M059J (cell line): ENCODE data around the gene IL4I1. TPM values are rescaled to one million over a fixed set of nuclear protein-coding genes. Genes with fewer than 3 reads are reported as not detected.
A peak's percentile ranks its signal among the peaks of the same experiment; 100 is the strongest.

Experiments
- DNase-seq: peaks from one replicate; pipeline ENCODE4 v3.0.0-alpha.2; 2012; ENCODE audit warnings: low read depth
- total RNA-seq: library from RNA; depleted of rRNA; stranded (reverse); fragments of >200 nt; shearing (Covaris generic); gene quantifications from 2 replicates; pipeline ENCODE4 v1.2.3, GENCODE V29; 2014; rRNA removed

Gene IL4I1
- total RNA-seq, 1 experiment from 2014 or later, result 12.5 TPM

- DNase-seq, result no peak
Observed at GRCh38 chr19:49851456-49852259, 45.0 kb downstream of the IL4I1 start.

- peak; percentile 87 for DNase-seq
Observed at GRCh38 chr19:49850487-49851342, 46.0 kb downstream of the IL4I1 start, which contains the start of gene PTOV1. TSS of gene PTOV1 (plus strand) at chr19:49851159.

- DNase-seq, result no peak
Observed at GRCh38 chr19:49850221-49850486, 46.5 kb downstream of the IL4I1 start.

GRCh38 chr19:49849433-49850220 is 47.1 kb downstream of the IL4I1 start:
- DNase-seq, result no peak

- DNase-seq, result peak; percentile 57
Observed at GRCh38 chr19:49848938-49849337, 47.7 kb downstream of the IL4I1 start.

- peak; percentile 97 for DNase-seq
Observed at GRCh38 chr19:49847731-49848696, 48.7 kb downstream of the IL4I1 start.

- DNase-seq, result no peak
Observed at GRCh38 chr19:49846408-49846807, 50.3 kb downstream of the IL4I1 start.

- DNase-seq, result no peak
Observed at GRCh38 chr19:49845414-49845813, 51.3 kb downstream of the IL4I1 start.

- DNase-seq, result no peak
Observed at GRCh38 chr19:49844138-49845095, 52.3 kb downstream of the IL4I1 start.

- no peak for DNase-seq
Observed at GRCh38 chr19:49843265-49843664, 53.4 kb downstream of the IL4I1 start.

- no peak for DNase-seq
Observed at GRCh38 chr19:49840736-49841249, 55.9 kb downstream of the IL4I1 start.

GRCh38 chr19:49840321-49840720 is 56.4 kb downstream of the IL4I1 start:
- DNase-seq, result no peak

GRCh38 chr19:49839713-49840112 is 57.0 kb downstream of the IL4I1 start:
- no peak for DNase-seq

Other genes starting within 250 kb of the IL4I1 start
- gene IRF3, start 231.0 kb downstream of the IL4I1 start, total RNA-seq, result 146 and 186 TPM in 2 replicates
- gene BCL2L12, start 231.0 kb downstream of the IL4I1 start, total RNA-seq, result 6.3 and 14.1 TPM in 2 replicates
- 208 and 209 TPM in 2 replicates for gene PRMT1, start 219.6 kb downstream of the IL4I1 start, total RNA-seq
- 0.20 and 0.34 TPM in 2 replicates for gene ADM5, start 207.3 kb downstream of the IL4I1 start, total RNA-seq
- 21.1 and 26.7 TPM in 2 replicates for gene CPT1C, start 205.8 kb downstream of the IL4I1 start, total RNA-seq
- gene TSKS, start 133.6 kb downstream of the IL4I1 start, total RNA-seq, result not detected in 2 replicates
- gene AP2A1, start 129.9 kb downstream of the IL4I1 start, total RNA-seq, result 74.4 and 113 TPM in 2 replicates
- 23.2 and 28.6 TPM in 2 replicates for gene FUZ, start 83.6 kb downstream of the IL4I1 start, total RNA-seq
- gene MED25, start 78.6 kb downstream of the IL4I1 start, total RNA-seq, result 30.2 and 45.6 TPM in 2 replicates
- 94.0 and 107 TPM in 2 replicates for gene PTOV1, start 45.7 kb downstream of the IL4I1 start, total RNA-seq
- 19.1 and 23.9 TPM in 2 replicates for gene PNKP, start 29.3 kb downstream of the IL4I1 start, total RNA-seq
- 13.6 and 14.8 TPM in 2 replicates for gene AKT1S1, start 19.5 kb downstream of the IL4I1 start, total RNA-seq
- 8.3 and 12.2 TPM in 2 replicates for gene TBC1D17, start 19.2 kb downstream of the IL4I1 start, total RNA-seq
- gene ATF5, start 32.3 kb upstream of the IL4I1 start, total RNA-seq, result 18.9 and 20.5 TPM in 2 replicates
- gene NUP62, start 32.6 kb upstream of the IL4I1 start, total RNA-seq, result 70.5 and 96.0 TPM in 2 replicates
- not detected in 2 replicates for gene SIGLEC11, start 64.3 kb upstream of the IL4I1 start, total RNA-seq
- 34.0 and 41.9 TPM in 2 replicates for gene VRK3, start 128.5 kb upstream of the IL4I1 start, total RNA-seq
- 14.7 and 20.4 TPM in 2 replicates for gene ZNF473, start 129.1 kb upstream of the IL4I1 start, total RNA-seq